ENCODE data around the gene OR4S1.
"Not testable (repeated sequence)": the region's sequence is repeated elsewhere in the genome, so short reads cannot be mapped to it uniquely, and the experiment has no call there.

The OR4S1 gene

GRCh38 chr11:48305923-48306322, at the start of gene OR4S1:
Gene OR4S1 (plus strand): TSS chr11:48306223. CDS start chr11:48306223, 0 bp downstream.
- no peak within 1 kb of the TSS for H3K4me3 Mint-ChIP-seq
- H3K27me3 Mint-ChIP-seq, result peaks cover 36% of the 10 kb centered on the region
- no peaks in the 10 kb centered on the region for H3K4me1 Mint-ChIP-seq
- no peaks in the 10 kb centered on the region for H3K36me3 Mint-ChIP-seq (ENCODE audit: insufficient read depth)
- DNase-seq (ENCODE audit: low spot score in 2 of 2) (no peak), ATAC-seq (replicated peaks; ENCODE audit: extremely low read depth, poor library complexity, severe bottlenecking) (no peak)
- H3K9me3 Mint-ChIP-seq, result no peaks in the 10 kb centered on the region
- H3K27ac Mint-ChIP-seq (ENCODE audit: low read depth), result no peak within 1 kb of the TSS

- no peaks in the 10 kb centered on the region for H3K36me3 Mint-ChIP-seq (ENCODE audit: insufficient read depth)
- no peak overlapping the region for H3K27ac Mint-ChIP-seq (ENCODE audit: low read depth)
- no peak overlapping the region for H3K4me3 Mint-ChIP-seq
- H3K4me1 Mint-ChIP-seq, result no peaks in the 10 kb centered on the region
- ATAC-seq (replicated peaks; ENCODE audit: extremely low read depth, poor library complexity, severe bottlenecking) (no peak), DNase-seq (ENCODE audit: low spot score in 2 of 2) (no peak)
- H3K9me3 Mint-ChIP-seq, result no peaks in the 10 kb centered on the region
- peaks cover 29% of the 10 kb centered on the region for H3K27me3 Mint-ChIP-seq
These were observed 44.4 kb upstream of the OR4S1 start for GRCh38 chr11:48261600-48261999.

GRCh38 chr11:48263423-48263911, 42.6 kb upstream of the OR4S1 start, which contains the start of gene OR4X1:
Gene OR4X1 (plus strand): TSS chr11:48263861. CDS start chr11:48263861, 0 bp downstream.
- Mint-ChIP-seq H3K9me3 (no peaks in the 10 kb centered on the region), H3K27me3 (peaks cover 12% of the 10 kb centered on the region), H3K27ac (ENCODE audit: low read depth) (no peak within 1 kb of the TSS), H3K4me3 (no peak within 1 kb of the TSS), H3K4me1 (no peaks in the 10 kb centered on the region), H3K36me3 (ENCODE audit: insufficient read depth) (no peaks in the 10 kb centered on the region)
- ATAC-seq (replicated peaks; ENCODE audit: extremely low read depth, poor library complexity, severe bottlenecking) (no peak), DNase-seq (ENCODE audit: low spot score in 2 of 2) (no peak)

GRCh38 chr11:48270621-48271020, 35.4 kb upstream of the OR4S1 start:
- Mint-ChIP-seq H3K4me1 (no peaks in the 10 kb centered on the region), H3K36me3 (ENCODE audit: insufficient read depth) (peaks cover 2% of the 10 kb centered on the region), H3K27me3 (peaks cover 12% of the 10 kb centered on the region), H3K4me3 (no peak overlapping the region), H3K27ac (ENCODE audit: low read depth) (no peak overlapping the region), H3K9me3 (no peaks in the 10 kb centered on the region)
- ATAC-seq (replicated peaks; ENCODE audit: extremely low read depth, poor library complexity, severe bottlenecking), result no peak
- DNase-seq (ENCODE audit: low spot score in 2 of 2), result no peak

- Mint-ChIP-seq H3K9me3 (no peaks in the 10 kb centered on the region), H3K4me1 (no peaks in the 10 kb centered on the region), H3K27ac (ENCODE audit: low read depth) (no peak overlapping the region), H3K36me3 (ENCODE audit: insufficient read depth) (peaks cover 2% of the 10 kb centered on the region), H3K27me3 (peaks cover 12% of the 10 kb centered on the region), H3K4me3 (no peak overlapping the region)
- ATAC-seq (replicated peaks; ENCODE audit: extremely low read depth, poor library complexity, severe bottlenecking) (no peak), DNase-seq (ENCODE audit: low spot score in 2 of 2) (no peak)
These were observed 33.4 kb upstream of the OR4S1 start for GRCh38 chr11:48272606-48273005.

GRCh38 chr11:48307760-48308386, 1.9 kb downstream of the OR4S1 start:
- no peaks in the 10 kb centered on the region for H3K36me3 Mint-ChIP-seq (ENCODE audit: insufficient read depth)
- ATAC-seq (replicated peaks; ENCODE audit: extremely low read depth, poor library complexity, severe bottlenecking) (no peak), DNase-seq (ENCODE audit: low spot score in 2 of 2) (peak; percentile 36 to 41)
- no peaks in the 10 kb centered on the region for H3K4me1 Mint-ChIP-seq
- H3K27ac Mint-ChIP-seq (ENCODE audit: low read depth), result no peak overlapping the region
- no peaks in the 10 kb centered on the region for H3K9me3 Mint-ChIP-seq
- H3K4me3 Mint-ChIP-seq, result no peak overlapping the region
- H3K27me3 Mint-ChIP-seq, result peaks cover 36% of the 10 kb centered on the region

GRCh38 chr11:48313590-48313989, 7.6 kb downstream of the OR4S1 start:
- not testable (repeated sequence) for H3K9me3 Mint-ChIP-seq; ATAC-seq (replicated peaks; ENCODE audit: extremely low read depth, poor library complexity, severe bottlenecking); H3K4me1 Mint-ChIP-seq; H3K27ac Mint-ChIP-seq (ENCODE audit: low read depth); DNase-seq (ENCODE audit: low spot score in 2 of 2); H3K4me3 Mint-ChIP-seq; H3K36me3 Mint-ChIP-seq (ENCODE audit: insufficient read depth)
- peaks cover 13% of the 10 kb centered on the region for H3K27me3 Mint-ChIP-seq

- not testable (repeated sequence) for H3K27ac Mint-ChIP-seq (ENCODE audit: low read depth); H3K4me1 Mint-ChIP-seq; DNase-seq (ENCODE audit: low spot score in 2 of 2); ATAC-seq (replicated peaks; ENCODE audit: extremely low read depth, poor library complexity, severe bottlenecking); H3K36me3 Mint-ChIP-seq (ENCODE audit: insufficient read depth); H3K4me3 Mint-ChIP-seq; H3K9me3 Mint-ChIP-seq
- peaks cover 21% of the 10 kb centered on the region for H3K27me3 Mint-ChIP-seq
These were observed 13.8 kb downstream of the OR4S1 start for GRCh38 chr11:48319813-48320212.

GRCh38 chr11:48324620-48325019, 18.6 kb downstream of the OR4S1 start, which contains the start of gene OR4C3:
Gene OR4C3 (plus strand): TSS chr11:48324920. CDS start chr11:48325022, 102 bp downstream.
- not testable (repeated sequence) for H3K36me3 Mint-ChIP-seq (ENCODE audit: insufficient read depth); H3K27me3 Mint-ChIP-seq; DNase-seq (ENCODE audit: low spot score in 2 of 2); H3K9me3 Mint-ChIP-seq; H3K4me3 Mint-ChIP-seq; ATAC-seq (replicated peaks; ENCODE audit: extremely low read depth, poor library complexity, severe bottlenecking)
- Mint-ChIP-seq H3K4me1 (peaks cover 23% of the 10 kb centered on the region), H3K27ac (ENCODE audit: low read depth) (peak within 1 kb of the TSS; percentile 60)

- peaks cover 30% of the 10 kb centered on the region for H3K4me1 Mint-ChIP-seq
- peak overlapping the region; percentile 27 for H3K4me3 Mint-ChIP-seq
- no peaks in the 10 kb centered on the region for H3K27me3 Mint-ChIP-seq
- peak overlapping the region; percentile 78 for H3K27ac Mint-ChIP-seq (ENCODE audit: low read depth)
- H3K9me3 Mint-ChIP-seq, result peaks cover 6% of the 10 kb centered on the region
- H3K36me3 Mint-ChIP-seq (ENCODE audit: insufficient read depth), result peaks cover 2% of the 10 kb centered on the region
- DNase-seq (ENCODE audit: low spot score in 2 of 2) (no peak), ATAC-seq (replicated peaks; ENCODE audit: extremely low read depth, poor library complexity, severe bottlenecking) (peak; percentile 54)
These were observed 35.4 kb downstream of the OR4S1 start for GRCh38 chr11:48341466-48341865.

GRCh38 chr11:48342505-48342904, 36.5 kb downstream of the OR4S1 start:
- H3K27me3 Mint-ChIP-seq; ATAC-seq (replicated peaks; ENCODE audit: extremely low read depth, poor library complexity, severe bottlenecking); H3K27ac Mint-ChIP-seq (ENCODE audit: low read depth); DNase-seq (ENCODE audit: low spot score in 2 of 2); H3K4me3 Mint-ChIP-seq; H3K36me3 Mint-ChIP-seq (ENCODE audit: insufficient read depth): not testable (repeated sequence)
- Mint-ChIP-seq H3K9me3 (peaks cover 12% of the 10 kb centered on the region), H3K4me1 (peaks cover 39% of the 10 kb centered on the region)

GRCh38 chr11:48346286-48346685, 40.3 kb downstream of the OR4S1 start:
- Mint-ChIP-seq H3K4me3 (peak overlapping the region; percentile 22), H3K9me3 (peaks cover 19% of the 10 kb centered on the region), H3K4me1 (peaks cover 35% of the 10 kb centered on the region), H3K27ac (ENCODE audit: low read depth) (peak overlapping the region; percentile 88)
- not testable (repeated sequence) for ATAC-seq (replicated peaks; ENCODE audit: extremely low read depth, poor library complexity, severe bottlenecking); H3K36me3 Mint-ChIP-seq (ENCODE audit: insufficient read depth); H3K27me3 Mint-ChIP-seq
- peak in 1 of 2 donors; percentile 36 for DNase-seq (ENCODE audit: low spot score in 2 of 2)

- Mint-ChIP-seq H3K4me1 (peaks cover under 1% of the 10 kb centered on the region), H3K9me3 (peaks cover 10% of the 10 kb centered on the region), H3K27ac (ENCODE audit: low read depth) (no peak overlapping the region), H3K36me3 (ENCODE audit: insufficient read depth) (no peaks in the 10 kb centered on the region), H3K27me3 (peaks cover 10% of the 10 kb centered on the region), H3K4me3 (no peak overlapping the region)
- DNase-seq (ENCODE audit: low spot score in 2 of 2) (no peak), ATAC-seq (replicated peaks; ENCODE audit: extremely low read depth, poor library complexity, severe bottlenecking) (no peak)
These were observed 48.0 kb downstream of the OR4S1 start for GRCh38 chr11:48354013-48354412.
